HG03139 (cell line): ENCODE data around the gene NFX1.
"Not testable (repeated sequence)": the region's sequence is repeated elsewhere in the genome, so short reads cannot be mapped to it uniquely, and the experiment has no call there.

Experiments
- ATAC-seq: cut with Tn5 transposase; IDR thresholded peaks from one replicate; pipeline ENCODE4 v1.9.1; 2021; ENCODE audit not compliant: unreplicated experiment

Gene NFX1

DNA sequence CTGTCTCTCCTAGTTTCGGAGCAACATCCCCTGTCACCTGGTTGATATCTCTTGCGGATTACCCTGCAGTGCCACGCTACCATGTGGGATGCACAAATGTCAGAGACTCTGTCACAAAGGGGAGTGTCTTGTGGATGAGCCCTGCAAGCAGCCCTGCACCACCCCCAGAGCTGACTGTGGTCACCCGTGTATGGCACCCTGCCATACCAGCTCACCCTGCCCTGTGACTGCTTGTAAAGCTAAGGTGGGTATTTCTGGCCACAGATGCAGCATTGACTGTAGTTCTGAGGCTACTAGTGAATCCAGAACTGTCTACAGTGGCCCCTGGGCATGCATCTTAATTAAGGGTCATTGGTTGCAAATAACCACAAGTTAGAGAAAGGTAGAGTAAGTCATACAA is 61.2 kb downstream of the NFX1 start:
- no peak for ATAC-seq

DNA sequence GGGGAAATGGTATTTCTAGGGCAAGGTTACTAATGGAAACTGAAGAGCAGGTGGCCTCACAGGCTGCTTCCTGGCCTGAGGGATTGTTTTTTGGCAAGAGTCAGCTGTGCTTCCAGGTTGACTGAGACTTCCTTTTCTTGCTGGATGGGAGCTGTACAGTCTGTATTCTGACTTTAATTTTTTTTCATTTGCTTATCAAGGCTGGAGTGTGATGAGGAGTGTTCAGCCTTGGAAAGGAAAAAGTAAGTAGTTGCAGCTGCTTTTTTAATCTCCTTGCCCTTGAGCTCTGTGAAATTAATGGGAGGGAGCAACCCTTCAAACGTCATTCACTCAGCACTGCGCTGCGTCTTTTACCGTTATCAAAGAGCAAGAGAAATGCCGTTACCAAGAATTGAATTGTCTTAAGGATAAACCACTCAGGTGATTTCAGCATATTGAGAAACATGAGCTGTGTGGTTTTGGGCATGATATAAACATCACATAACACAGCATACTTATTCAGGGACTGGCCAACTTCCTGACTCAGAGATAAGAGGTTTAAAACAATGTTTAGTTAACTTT is 64.4 kb downstream of the NFX1 start:
- ATAC-seq: no peak

DNA sequence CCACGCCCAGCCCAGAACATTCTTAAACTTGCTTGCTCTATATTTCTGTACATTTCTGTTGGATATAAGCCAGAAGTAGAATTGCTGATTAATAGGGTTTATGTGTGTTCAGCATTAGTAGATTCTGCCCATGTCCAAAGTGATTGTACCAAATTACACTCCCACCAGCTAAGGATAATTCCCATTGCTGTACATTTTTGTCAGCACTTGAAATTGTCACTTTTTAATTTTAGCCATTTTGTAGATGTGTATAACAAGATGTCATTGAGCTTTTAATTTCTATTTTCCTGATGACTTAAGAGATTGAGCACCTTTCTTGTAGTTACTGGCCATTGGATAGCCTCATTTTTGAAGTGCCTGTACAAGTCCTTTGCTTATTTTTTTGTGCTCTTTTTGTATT is 65.6 kb downstream of the NFX1 start:
- no peak for ATAC-seq

DNA sequence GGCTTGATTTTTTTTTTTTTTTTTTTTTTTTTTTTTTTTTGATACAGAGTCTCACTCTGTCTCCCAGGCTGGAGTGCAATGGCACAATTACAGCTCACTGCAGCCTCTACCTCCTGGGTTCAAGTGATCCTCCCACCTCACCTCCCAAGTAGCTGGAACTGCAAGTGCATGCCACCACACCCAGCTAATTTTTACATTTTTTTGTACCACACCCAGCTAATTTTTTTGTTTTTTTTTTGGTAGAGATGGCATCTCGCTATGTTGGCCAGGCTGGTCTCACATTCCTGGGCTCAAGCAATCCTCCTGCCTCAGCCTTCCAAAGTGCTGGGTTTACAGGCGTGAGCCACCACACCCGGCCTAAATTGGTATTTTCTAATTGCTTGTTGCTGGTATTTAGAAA is 68.3 kb downstream of the NFX1 start:
- not testable (repeated sequence) for ATAC-seq

DNA sequence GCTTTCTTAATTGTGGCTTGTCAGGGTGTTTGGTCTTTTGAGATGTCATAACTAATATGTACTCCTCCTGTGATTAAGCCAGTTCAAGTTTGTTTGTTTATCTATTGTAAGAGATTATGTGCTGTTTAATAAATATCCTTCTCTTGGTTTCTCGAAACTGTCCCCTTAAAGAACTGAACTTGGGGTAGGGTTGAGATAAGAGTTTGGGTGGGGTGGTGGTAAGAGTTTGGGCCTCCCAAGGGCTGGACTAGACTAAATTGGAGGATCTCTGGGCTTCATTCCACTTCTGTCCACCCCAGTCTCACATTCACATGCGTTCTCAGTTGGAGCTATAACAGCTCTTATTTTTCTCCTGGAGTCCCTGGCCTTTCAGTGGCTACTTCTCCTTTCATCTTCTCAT is 73.8 kb downstream of the NFX1 start:
- no peak for ATAC-seq

DNA sequence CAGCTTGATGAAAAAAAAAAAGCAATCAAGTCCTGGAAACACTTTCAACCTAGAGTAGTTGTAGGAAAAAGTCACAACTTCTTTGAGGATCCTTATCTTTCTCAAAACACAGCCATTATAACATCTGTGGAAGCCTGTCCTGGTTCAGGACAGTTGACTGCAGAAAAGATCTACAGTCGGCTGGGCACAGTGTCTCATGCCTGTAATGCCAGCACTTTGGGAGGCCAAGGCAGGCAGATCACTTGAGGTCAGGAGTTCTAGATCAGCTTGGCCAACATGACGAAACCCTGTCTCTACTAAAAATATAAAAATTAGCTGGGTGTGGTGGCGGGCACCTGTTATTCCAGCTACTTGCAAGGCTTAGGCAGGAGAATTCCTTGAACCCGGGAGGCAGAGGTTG is 74.5 kb downstream of the NFX1 start:
- not testable (repeated sequence) for ATAC-seq

DNA sequence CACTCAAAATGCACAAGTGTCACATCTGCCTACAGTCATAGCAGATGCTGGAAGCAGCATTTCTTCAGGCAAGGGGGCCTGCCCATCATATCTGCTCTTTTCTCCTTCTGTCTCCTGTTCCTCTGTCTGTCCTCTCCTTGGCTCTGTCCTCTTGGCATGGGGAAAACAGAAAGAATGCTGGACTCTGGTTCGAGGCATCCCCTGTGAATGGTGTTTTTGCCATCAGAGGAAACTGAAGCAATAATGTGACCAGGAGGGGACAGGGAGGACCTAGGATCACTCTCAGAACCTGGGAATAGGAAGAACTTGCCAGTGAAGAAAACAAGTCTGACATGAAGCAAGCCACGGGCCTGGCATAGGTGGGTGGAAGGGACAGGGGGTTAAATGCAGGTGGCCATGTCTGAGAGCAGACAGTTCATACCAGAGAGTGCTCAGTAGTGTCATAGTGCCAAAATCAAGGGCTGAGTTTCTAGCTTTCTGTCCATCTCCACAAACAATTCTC is 76.7 kb downstream of the NFX1 start:
- no peak for ATAC-seq

DNA sequence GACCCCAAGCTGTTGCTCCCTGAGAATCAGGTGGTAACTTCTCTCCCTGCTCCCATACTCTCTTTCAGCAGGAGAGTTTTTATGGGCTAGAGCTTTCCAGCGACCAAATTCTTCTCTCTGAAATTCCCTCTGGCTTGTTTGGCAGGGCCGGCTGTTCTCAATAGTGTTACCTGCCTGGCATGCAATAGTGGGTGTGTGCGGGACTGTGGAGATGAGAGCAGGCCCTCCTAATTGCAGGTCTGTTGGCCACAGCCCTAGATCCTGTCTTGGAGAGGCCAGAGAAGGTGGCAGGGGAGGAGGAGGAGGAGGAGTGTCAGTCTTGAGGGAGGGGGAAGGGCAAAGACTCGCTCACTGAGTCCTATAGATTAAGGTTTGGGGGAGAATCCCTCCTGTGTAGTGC is 82.6 kb downstream of the NFX1 start:
- no peak for ATAC-seq

DNA sequence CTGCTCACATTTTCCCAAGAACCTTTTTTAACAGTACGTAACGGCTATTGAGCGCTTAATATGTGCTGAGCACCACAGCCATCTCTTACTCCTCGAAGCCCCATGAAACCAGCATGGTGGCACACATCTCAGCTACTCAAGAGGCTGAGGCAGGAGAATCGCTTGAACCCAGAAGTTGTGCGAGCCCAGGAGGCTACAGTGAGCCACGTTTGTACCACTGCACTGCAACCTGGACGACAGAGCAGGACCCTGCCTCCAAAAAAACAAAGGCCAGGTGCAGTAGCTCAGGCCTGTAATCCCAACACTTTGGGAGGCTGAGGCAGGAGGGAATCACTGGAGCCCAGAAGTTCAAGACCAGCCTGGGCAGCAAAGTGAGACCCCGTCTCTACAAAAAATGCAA is 83.9 kb downstream of the NFX1 start:
- ATAC-seq: no peak

DNA sequence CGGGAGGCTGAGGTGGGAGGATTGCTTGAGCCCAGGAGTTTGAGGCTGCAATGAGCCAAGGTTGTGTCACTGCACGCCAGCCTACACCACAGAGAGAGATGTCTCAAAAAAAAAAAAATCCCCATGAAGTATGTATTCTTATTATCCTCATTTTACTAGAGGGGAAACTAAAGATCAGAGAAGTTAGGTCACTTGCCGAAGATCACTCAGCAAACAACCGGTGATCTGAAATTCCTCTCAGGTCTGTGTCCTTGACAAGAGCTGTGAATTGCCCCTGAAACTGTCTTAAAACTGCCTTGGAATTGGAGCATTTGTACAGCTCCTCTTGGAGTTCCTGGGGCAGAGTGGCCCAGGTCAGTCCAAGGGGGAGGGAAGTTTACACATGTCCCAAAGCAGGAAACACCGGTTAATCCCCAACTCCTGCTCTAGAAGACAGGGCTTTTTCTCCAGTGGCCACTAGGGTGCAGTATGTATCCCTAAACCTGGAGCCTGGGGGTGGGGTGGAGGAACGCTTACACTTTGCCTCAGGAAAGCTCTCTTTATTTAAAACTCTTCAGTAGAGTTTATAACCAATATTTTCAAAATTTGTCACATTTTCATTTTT is 84.4 kb downstream of the NFX1 start:
- ATAC-seq: no peak

DNA sequence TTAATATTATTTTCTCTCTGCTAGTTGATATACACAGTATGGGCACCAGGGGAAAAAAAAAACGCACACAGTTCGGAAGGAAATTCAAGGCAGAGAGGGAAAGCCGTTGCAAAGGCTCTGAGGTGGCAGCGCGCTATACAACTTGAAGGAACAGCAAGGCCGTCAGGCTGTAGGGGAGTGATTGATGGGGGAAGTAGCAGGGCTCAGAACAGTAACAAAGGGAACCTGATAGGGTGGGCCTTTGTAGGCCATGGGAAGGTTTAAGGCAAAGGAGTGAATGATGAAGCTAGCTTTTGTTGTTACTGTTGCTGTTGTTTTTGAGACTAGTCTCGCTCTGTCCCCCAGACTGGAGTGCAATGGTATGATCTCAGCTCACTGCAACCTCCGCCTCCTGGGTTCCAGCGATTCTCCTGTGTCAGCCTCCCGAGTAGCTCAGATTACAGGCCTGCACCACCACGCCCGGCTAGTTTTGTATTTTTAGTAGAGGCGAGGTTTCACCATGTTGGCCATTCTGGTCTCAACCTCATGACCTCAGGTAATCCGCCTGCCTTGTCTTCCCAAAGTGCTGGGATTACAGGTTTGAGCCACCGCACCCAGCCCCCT is 85.0 kb downstream of the NFX1 start:
- ATAC-seq: no peak

DNA sequence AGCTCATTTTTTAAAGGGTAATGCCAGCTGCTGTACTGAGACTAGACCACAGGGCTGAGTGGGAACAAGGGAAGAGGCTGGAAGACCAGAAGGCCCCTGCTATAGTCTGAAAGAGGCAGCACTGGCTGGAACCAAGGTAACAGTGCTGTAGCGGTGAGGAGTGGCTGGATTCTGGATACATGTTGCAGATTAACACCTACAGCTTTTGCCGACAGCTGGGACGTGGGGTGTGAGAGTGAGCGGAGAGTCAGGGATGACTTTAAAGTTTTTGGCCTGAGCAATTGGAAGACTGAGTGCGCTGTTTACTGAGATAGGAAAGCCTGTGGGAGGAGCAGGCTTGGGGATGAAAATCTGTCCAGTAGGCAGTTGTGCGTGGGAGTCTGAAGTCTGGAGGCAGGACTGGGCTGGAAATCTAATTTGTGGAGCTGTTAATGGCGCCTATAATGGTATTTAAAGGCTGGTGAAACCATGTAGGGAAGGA is 85.6 kb downstream of the NFX1 start:
- no peak for ATAC-seq

DNA sequence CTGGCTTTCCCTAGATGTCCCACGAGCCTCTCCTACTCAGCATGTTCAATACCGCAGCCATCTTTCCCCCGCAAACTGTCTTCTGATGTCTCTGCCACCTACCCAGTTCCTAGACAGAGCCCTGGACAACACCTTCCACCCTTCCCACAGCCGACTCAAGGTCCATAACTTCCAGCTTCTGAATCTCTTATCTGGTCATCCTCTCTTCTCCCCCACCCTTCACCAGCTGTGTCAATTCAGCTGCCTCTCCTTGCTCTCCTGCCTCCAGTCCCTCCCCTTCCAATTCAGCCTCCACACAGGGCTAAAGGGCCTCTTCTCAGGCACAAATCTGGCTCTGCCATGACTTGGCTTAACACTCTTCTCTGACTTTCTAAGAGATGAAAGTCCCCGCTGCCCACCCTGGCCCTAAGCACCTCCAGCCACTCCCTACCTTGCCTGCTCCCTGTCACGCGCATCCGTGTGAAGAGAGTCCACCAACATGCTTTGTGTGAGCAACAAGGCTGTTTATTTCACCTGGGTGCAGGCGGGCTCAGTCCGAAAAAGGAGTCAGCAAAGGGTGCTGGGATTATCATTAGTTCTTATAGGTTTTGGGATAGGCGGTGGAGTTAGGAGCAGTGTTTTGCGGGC is 86.9 kb downstream of the NFX1 start:
- ATAC-seq: no peak

DNA sequence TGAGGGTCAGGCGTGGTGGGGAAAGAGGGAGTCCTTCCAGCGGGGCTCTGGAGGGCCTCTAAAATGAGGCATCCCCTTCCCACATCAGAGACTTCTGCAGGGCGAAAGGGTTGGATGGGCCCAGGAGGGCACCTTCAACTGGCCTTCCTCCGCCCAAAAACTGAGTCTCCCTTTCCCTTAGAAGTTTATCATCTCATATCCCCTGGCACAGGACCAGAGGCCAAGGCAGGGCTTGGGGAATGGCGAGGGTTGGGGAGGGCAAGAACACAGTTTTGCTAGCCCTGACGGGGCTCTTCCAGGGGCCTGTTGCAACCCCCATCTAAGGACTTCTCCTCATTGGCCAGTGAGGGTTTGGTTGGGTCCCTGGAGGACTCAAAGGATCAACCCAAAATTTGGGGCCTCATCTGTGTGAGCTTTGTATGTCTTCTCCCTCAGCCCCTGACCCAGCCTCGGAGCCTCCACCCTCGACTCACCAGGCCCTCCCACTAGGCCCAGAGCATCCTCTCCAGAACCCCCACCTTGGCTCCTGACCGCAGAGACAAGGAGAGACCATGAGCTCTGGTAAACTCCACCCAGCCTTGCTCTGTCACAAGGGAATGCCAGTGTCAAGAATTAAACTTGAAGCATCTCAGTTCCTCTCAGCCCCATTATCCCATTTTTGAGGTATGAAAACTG is 87.9 kb downstream of the NFX1 start:
- ATAC-seq: no peak

DNA sequence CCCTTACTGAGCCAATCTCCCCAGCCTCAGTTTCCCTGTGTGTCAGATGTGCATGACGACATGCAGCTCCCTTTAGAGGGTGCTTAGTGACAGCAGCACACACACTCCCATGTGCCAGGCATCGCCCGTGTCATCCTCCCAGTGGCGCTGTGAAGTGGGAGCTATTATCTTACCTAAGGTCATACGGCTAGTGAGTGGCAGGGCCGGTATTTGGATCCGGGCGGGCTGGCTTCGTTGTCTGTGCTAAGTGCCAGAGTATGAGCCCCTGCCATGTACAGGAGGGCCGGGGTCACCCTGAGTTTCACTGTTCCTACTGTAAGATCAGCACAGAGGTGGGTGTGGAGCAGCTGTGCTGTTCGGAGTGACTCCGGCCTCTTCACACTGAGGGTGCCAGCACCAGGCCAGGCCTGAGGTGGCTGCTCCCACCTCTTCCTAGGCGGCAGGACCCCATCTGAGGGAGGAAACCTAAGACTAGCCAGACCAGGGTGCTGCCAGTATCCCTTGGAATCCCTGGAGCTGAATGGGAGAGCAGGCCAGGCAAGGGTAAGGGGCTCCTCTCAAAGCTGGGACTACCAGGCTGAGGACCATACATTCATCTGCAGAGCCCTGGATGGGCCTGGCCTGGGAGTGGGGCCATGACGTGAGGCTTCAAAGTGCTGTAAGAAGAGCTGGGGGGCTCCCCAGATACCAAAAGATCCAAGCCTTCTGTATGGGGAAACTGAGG is 89.5 kb downstream of the NFX1 start:
- no peak for ATAC-seq

DNA sequence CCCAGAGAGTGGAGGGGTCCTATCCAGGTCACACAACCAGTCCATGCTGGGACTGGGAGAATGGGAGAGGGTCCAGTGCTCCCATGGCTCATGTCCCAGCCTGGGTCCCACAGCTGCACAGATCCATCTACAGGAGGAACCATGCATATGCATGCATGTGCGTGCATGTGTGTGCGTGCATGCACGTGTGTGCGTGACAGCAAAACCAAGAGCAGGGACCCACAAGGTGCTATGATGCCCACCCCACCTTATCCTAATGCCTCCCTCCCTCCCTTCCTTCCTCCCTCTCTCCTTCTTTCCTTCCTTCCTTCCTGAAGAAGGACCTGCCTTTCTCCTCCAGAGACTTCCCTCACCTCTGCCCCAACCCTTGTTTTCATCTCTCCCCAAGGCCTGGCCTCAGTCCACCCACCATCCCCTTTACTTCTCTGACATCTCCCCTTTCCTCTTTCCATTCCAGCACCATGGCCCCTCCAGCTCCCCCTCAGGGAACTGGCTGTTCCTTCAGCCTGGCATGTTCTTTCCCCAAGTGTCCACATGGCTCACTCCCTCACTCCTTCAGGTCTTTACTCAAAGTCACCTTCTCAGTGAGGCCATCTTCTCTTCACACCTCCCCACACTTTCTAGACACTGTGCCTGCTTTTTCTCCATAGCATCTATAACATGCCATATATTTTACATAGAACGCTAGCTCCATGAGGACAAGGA is 90.2 kb downstream of the NFX1 start:
- ATAC-seq: no peak

DNA sequence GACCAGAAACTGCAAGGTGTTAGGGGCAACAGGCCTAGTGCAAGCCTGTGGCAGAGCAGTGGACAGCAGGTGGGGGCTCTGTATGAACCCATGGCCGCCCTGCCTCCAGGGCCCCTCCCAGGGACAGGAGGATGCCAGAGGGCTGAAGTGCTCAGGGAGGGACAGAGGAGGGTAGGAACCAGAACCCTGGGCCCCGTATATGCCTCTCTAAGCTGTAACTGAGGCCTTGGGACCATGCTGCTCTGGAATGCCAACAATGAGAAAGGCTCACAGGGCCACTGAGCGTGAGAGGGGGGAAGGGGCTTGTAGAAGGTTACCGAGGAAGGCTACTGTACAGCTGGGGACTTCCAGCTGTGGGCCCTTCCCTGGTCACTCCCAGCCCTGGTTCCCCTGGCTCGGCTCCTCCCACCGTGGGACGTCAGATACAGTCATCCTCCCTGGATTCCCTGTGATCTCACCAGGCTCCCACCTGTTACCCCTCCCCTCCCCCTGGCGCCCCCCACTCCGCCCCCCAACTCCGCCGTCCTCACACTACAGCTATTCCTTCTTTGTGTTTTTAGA is 91.0 kb downstream of the NFX1 start:
- ATAC-seq: no peak

DNA sequence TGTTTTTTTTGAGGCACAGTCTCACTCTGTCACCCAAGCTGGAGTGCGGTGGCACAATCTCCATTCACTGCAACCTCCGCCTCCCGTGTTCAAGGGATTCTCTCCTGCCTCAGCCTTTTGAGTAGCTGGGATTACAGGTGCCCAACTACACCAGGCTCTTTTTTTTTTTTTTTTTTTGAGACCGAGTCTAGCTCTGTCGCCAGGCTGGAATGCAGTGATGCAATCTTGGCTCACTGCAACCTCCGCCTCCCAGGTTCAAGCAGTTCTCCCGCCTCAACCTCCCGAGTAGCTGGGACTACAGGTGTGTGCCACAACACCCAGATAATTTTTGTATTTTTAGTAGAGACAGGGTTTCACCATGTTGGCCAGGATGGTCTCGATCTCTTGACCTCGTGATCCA is 92.1 kb downstream of the NFX1 start:
- not testable (repeated sequence) for ATAC-seq

DNA sequence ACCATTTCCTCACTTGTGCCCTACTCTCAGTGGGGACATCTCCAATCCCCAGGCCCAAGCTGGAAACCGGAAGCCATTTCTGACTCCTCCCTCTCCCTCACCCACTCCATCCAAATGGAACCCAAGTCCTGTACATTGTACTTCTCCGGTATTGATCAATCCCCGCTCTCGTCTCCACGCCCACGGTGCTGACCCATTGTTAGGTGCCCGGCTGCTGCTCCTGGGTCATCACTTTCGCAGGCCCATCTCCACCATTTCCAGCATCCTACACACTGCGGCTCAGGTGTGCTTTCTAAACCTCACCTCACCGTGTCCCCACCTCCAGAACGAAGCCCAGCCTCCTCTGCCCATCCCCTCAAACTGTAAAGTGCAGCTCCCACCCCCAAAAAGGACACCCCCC is 93.1 kb downstream of the NFX1 start:
- ATAC-seq: not testable (repeated sequence)

DNA sequence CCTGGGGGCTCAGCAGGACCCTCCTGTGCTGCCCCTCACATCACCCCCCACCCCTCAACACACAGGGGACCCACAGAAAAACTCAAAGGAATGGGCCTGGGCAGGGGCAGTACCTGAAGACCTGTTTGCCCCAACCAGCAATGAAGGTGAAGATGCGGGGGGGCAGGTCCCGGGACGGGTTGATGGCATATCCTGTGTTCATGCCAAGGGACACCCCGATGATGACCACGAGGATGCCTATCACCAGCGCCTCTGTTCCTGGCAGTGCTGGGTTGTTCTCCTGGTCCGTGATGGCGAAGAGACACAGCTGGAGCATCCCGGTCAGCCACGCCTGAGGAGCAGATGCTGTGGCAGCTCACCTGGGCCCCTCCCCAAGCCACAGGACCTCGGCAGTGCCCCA is 95.2 kb downstream of the NFX1 start:
- not testable (repeated sequence) for ATAC-seq
